CD14-positive monocyte (primary cell): Measurements from ENCODE around the gene CNTN4. TPM values are rescaled to one million over a fixed set of nuclear protein-coding genes. Genes with fewer than 3 reads are reported as not detected.

Experiments
- DNase-seq, 3 donors: peaks; one replicate each; pipeline ENCODE4 v3.0.0-alpha.2; 2011 to 2022
- H2AFZ ChIP-seq: 2 replicates; pipeline ENCODE4 v1.6.0; 2012; ENCODE audit warnings: mild to moderate bottlenecking, low read depth, low read length, inconsistent platforms; ENCODE audit not compliant: insufficient read depth, poor library complexity, severe bottlenecking
- H3K27ac ChIP-seq, 2 donors: 1 replicate in 1 of 2; 2 replicates in 1 of 2; pipeline ENCODE4 v1.5.1; 2012 to 2013; ENCODE audit warnings: low read length in 2 of 2, control low read depth in 1 of 2, inconsistent platforms in 1 of 2, low read depth in 1 of 2, mild to moderate bottlenecking in 1 of 2
- H3K27me3 ChIP-seq, 2 donors: one replicate each; pipeline versions ENCODE4 v1.6.0 to v1.6.1; 2011 to 2013; ENCODE audit warnings: low read length in 2 of 2; ENCODE audit not compliant: control insufficient read depth in 2 of 2, insufficient read depth in 2 of 2
- H3K36me3 ChIP-seq, 2 donors: replicated peaks in 1 of 2; 1 replicate in 1 of 2; 2 replicates in 1 of 2; pipeline versions ENCODE4 v1.5.1 to v1.6.1; 2012 to 2013; ENCODE audit warnings: low read length in 2 of 2, control low read depth in 1 of 2, inconsistent platforms in 1 of 2, mild to moderate bottlenecking in 1 of 2; ENCODE audit not compliant: insufficient read depth in 2 of 2, control insufficient read depth in 1 of 2
- H3K4me1 ChIP-seq, 2 donors: 1 replicate in 1 of 2; 2 replicates in 1 of 2; pipeline versions ENCODE4 v1.5.1 to v1.6.1; 2012 to 2013; ENCODE audit warnings: low read length in 2 of 2, control low read depth in 1 of 2, inconsistent platforms in 1 of 2, mild to moderate bottlenecking in 1 of 2, moderate library complexity in 1 of 2; ENCODE audit not compliant: insufficient read depth in 2 of 2, control insufficient read depth in 1 of 2
- H3K4me2 ChIP-seq: replicated peaks from 2 replicates; pipeline ENCODE3; 2012; ENCODE audit warnings: low read length, moderate library complexity, mild to moderate bottlenecking; ENCODE audit not compliant: poor library complexity, severe bottlenecking; ENCODE audit errors: extremely low read depth
- H3K4me3 ChIP-seq, 3 experiments: fragments of 200-600 bp in 1 of 3; sonication (generic) in 1 of 3; replicated peaks in 1 of 3; 1 replicate in 2 of 3; 2 replicates in 1 of 3; pipeline ENCODE4 v1.5.1; 2011 to 2013; ENCODE audit warnings: low read length in 3 of 3, mild to moderate bottlenecking in 3 of 3, control low read depth in 2 of 3, low read depth in 2 of 3, inconsistent platforms in 1 of 3, moderate library complexity in 1 of 3
- H3K79me2 ChIP-seq: 2 replicates; pipeline ENCODE4 v1.6.0; 2012; ENCODE audit warnings: mild to moderate bottlenecking, control low read depth, inconsistent platforms, low read length, moderate library complexity; ENCODE audit not compliant: insufficient read depth
- H3K9ac ChIP-seq: 2 replicates; pipeline ENCODE4 v1.6.0; 2017; ENCODE audit warnings: low read length, mild to moderate bottlenecking; ENCODE audit not compliant: insufficient read depth, poor library complexity, severe bottlenecking
- H3K9me3 ChIP-seq, 2 donors: replicated peaks in 1 of 2; 1 replicate in 1 of 2; 2 replicates in 1 of 2; pipeline versions ENCODE4 v1.5.1 to v1.6.1; 2012 to 2013; ENCODE audit warnings: low read length in 2 of 2, control low read depth in 1 of 2; ENCODE audit not compliant: control insufficient read depth in 1 of 2, insufficient read depth in 1 of 2
- H4K20me1 ChIP-seq: 2 replicates; pipeline ENCODE4 v1.6.0; 2012; ENCODE audit warnings: mild to moderate bottlenecking, low read length, control low read depth, moderate library complexity; ENCODE audit not compliant: insufficient read depth
- H3K27ac Mint-ChIP-seq, 7 donors: one replicate each; pipeline ENCODE4 v1.8.0; 2020; ENCODE audit warnings: mild to moderate bottlenecking in 7 of 7, mixed read lengths in 7 of 7, moderate library complexity in 6 of 7, inconsistent platforms in 2 of 7
- H3K27me3 Mint-ChIP-seq, 3 donors: one replicate each; pipeline ENCODE4 v1.8.0; 2021 to 2022; ENCODE audit warnings: low read depth in 3 of 3, mild to moderate bottlenecking in 3 of 3, mixed read lengths in 3 of 3, moderate library complexity in 3 of 3, inconsistent platforms in 1 of 3
- H3K36me3 Mint-ChIP-seq, 2 donors: one replicate each; pipeline ENCODE4 v1.8.0; 2020; ENCODE audit warnings: mixed read lengths in 2 of 2, inconsistent platforms in 1 of 2, mild to moderate bottlenecking in 1 of 2
- H3K4me1 Mint-ChIP-seq: one replicate; pipeline ENCODE4 v1.8.0; 2020; ENCODE audit warnings: mild to moderate bottlenecking, mixed read lengths
- H3K4me3 Mint-ChIP-seq, 2 donors: one replicate each; pipeline ENCODE4 v1.8.0; 2020; ENCODE audit warnings: mild to moderate bottlenecking in 2 of 2, mixed read lengths in 2 of 2, moderate library complexity in 1 of 2
- H3K9me3 Mint-ChIP-seq, 7 donors: one replicate each; pipeline ENCODE4 v1.8.0; 2020 to 2022; ENCODE audit warnings: mixed read lengths in 7 of 7, mild to moderate bottlenecking in 6 of 7, moderate library complexity in 6 of 7, inconsistent platforms in 2 of 7
- CTCF ChIP-seq: fragments of 200-600 bp; IDR thresholded peaks from one replicate; pipeline ENCODE4 v1.8.0; 2022; ENCODE audit warnings: antibody characterized with exemption, mild to moderate bottlenecking
- WGBS: methylation state at CpG from one replicate; pipeline ENCODE4 v1.1.5; 2013; ENCODE audit warnings: missing lambda C conversion rate; ENCODE audit not compliant: insufficient coverage; 5-methylcytosine and 5-hydroxymethylcytosine counted together
- intact Hi-C, 2 donors: fragments of 100-400 bp; cut with micrococcal nuclease; formaldehyde crosslinking; loops; one replicate each; pipeline versions ENCODE4 v1.15.0 to v1.15.1; 2023
- polyA plus RNA-seq, 3 donors: library from polyadenylated mRNA; depleted of rRNA in 1 of 3; unstranded in 2 of 3; stranded (reverse) in 1 of 3; fragments of 300-500 nt in 2 of 3; fragments of >200 nt in 1 of 3; fragmentation: Illumina TruSeq in 2 of 3; gene quantifications; 1 replicate in 2 of 3; 2 replicates in 1 of 3; pipeline ENCODE4 v1.2.3, GENCODE V29; 2012 to 2021

The CNTN4 gene
- polyA plus RNA-seq, 3 donors, result not detected

GRCh38 chr3:3105246-3105645 is 1006.6 kb downstream of the CNTN4 start:
- H3K9me3 Mint-ChIP-seq, result peaks cover 0 to 3% (median 0%) of the 10 kb centered on the region in 7 donors
- H3K4me1 Mint-ChIP-seq, result no peaks in the 10 kb centered on the region
- Histone ChIP-seq H3K4me3 (no peak overlapping the region), H3K4me2 (no peak overlapping the region), H3K4me1 (no peaks in the 10 kb centered on the region), H3K79me2 (no peaks in the 10 kb centered on the region), H3K9ac (no peak overlapping the region), H3K9me3 (no peaks in the 10 kb centered on the region), H3K27me3 (no peaks in the 10 kb centered on the region), H3K36me3 (no peaks in the 10 kb centered on the region), H3K27ac (no peak overlapping the region), H4K20me1 (no peaks in the 10 kb centered on the region), H2AFZ (no peak overlapping the region)
- H3K27me3 Mint-ChIP-seq, result peaks cover 0 to 7% (median 5%) of the 10 kb centered on the region in 3 donors
- intact Hi-C loops, result no loop called here
- H3K4me3 Mint-ChIP-seq, result no peak overlapping the region
- no peak for TF ChIP-seq CTCF
- no peak overlapping the region for H3K27ac Mint-ChIP-seq
- H3K36me3 Mint-ChIP-seq, result no peaks in the 10 kb centered on the region
- no peak for DNase-seq
- 100% methylated on average over 1 of the region's 3 CpGs for WGBS

- H3K4me1 Mint-ChIP-seq, result peaks cover 2% of the 10 kb centered on the region
- H3K9me3 Mint-ChIP-seq, result peaks cover 0 to under 1% (median 0%) of the 10 kb centered on the region in 7 donors
- H3K4me2 ChIP-seq, result no peak overlapping the region
- H4K20me1 ChIP-seq, result no peaks in the 10 kb centered on the region
- no peak overlapping the region for H3K9ac ChIP-seq
- no peak overlapping the region for H2AFZ ChIP-seq
- H3K36me3 ChIP-seq, result no peaks in the 10 kb centered on the region
- no peaks in the 10 kb centered on the region for H3K27me3 ChIP-seq
- intact Hi-C loops, result no loop called here
- H3K4me3 Mint-ChIP-seq, result no peak overlapping the region
- H3K27me3 Mint-ChIP-seq, result peaks cover 2 to 7% (median 5%) of the 10 kb centered on the region in 3 donors
- no peaks in the 10 kb centered on the region for H3K36me3 Mint-ChIP-seq
- no peak overlapping the region for H3K27ac Mint-ChIP-seq
- no peak overlapping the region for H3K4me3 ChIP-seq
- DNase-seq, result no peak
- no peak for TF ChIP-seq CTCF
- no peak overlapping the region for H3K27ac ChIP-seq
- H3K79me2 ChIP-seq, result no peaks in the 10 kb centered on the region
- no peaks in the 10 kb centered on the region for H3K9me3 ChIP-seq
- WGBS, result no CpG with 5 or more reads among the region's 4 CpGs
- no peaks in the 10 kb centered on the region for H3K4me1 ChIP-seq
These were observed 1007.1 kb downstream of the CNTN4 start for GRCh38 chr3:3105815-3106214.
